ENCODE results near the gene PFKFB2. TPM values are rescaled to one million over a fixed set of nuclear protein-coding genes. Genes with fewer than 3 reads are reported as not detected.
"Not testable (repeated sequence)": the region's sequence is repeated elsewhere in the genome, so short reads cannot be mapped to it uniquely, and the experiment has no call there.

PFKFB2 gene
- total and polyA plus RNA-seq, 2 donors (not counting 1 experiment from before 2014, with no cell fraction given): 6.5 to 18.2 TPM

DNA sequence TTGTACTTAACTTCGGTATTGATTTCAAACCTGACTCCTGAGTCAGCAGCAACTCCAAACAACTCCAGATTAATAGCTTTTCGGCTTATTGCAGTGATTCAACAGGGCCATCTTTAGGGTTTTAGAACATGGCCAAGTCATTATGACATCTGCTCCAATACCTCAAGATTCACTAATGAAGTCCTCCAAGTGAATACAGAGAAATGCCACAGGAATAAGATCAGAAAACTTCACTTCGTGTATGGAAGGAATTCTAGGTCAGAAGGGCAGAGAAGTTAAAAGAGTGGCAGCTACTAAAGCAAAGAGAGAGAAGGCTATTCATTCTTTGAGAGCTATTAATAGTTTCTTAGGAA is 12.9 kb upstream of the PFKFB2 start:
- ChIA-PET CTCF (interaction anchor here (1.3 to 2.1 kb wide), 2 partner anchors 9 to 10 kb away, joined by 3 to 6 read pairs; no protein-coding TSS in a partner anchor), POLR2A (no interaction called here)
- H2AFZ ChIP-seq (ENCODE audit: insufficient read depth, low read depth, low read length, poor library complexity, severe bottlenecking): no peak overlapping the region
- no peak overlapping the region for H3K9ac ChIP-seq (ENCODE audit: low read length)
- no peaks in the 10 kb centered on the region for H3K4me1 ChIP-seq (ENCODE audit: control insufficient read depth in 2 of 2, insufficient read depth in 2 of 2, low read length in 2 of 2)
- no peaks in the 10 kb centered on the region for H3K9me3 ChIP-seq (ENCODE audit: control extremely low read depth in 1 of 3, control insufficient read depth in 2 of 3, insufficient read depth in 1 of 3, low read length in 2 of 3)
- H3K4me3 ChIP-seq (ENCODE audit: control extremely low read depth in 1 of 5, extremely low read depth in 1 of 5, insufficient read depth in 1 of 5, low read depth in 2 of 5, low read length in 4 of 5): no peak overlapping the region
- no peak overlapping the region for H3K4me2 ChIP-seq (replicated peaks; ENCODE audit: low read depth, low read length, poor library complexity, severe bottlenecking)
- Mint-ChIP-seq H3K4me1 (peaks cover 3% of the 10 kb centered on the region), H3K27ac (no peak overlapping the region), H3K27me3 (peaks cover 2% of the 10 kb centered on the region), H3K4me3 (no peak overlapping the region), H3K9me3 (ENCODE audit: insufficient read depth) (no peaks in the 10 kb centered on the region)
- ATAC-seq (ENCODE audit: low read depth) (no peak), DNase-seq (no peak)
- H3K27ac ChIP-seq (ENCODE audit: low read length in 2 of 2): no peak overlapping the region
- TF ChIP-seq, protein P1, sequence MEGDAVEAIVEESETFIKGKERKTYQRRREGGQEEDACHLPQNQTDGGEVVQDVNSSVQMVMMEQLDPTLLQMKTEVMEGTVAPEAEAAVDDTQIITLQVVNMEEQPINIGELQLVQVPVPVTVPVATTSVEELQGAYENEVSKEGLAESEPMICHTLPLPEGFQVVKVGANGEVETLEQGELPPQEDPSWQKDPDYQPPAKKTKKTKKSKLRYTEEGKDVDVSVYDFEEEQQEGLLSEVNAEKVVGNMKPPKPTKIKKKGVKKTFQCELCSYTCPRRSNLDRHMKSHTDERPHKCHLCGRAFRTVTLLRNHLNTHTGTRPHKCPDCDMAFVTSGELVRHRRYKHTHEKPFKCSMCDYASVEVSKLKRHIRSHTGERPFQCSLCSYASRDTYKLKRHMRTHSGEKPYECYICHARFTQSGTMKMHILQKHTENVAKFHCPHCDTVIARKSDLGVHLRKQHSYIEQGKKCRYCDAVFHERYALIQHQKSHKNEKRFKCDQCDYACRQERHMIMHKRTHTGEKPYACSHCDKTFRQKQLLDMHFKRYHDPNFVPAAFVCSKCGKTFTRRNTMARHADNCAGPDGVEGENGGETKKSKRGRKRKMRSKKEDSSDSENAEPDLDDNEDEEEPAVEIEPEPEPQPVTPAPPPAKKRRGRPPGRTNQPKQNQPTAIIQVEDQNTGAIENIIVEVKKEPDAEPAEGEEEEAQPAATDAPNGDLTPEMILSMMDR (IDR thresholded peaks at IDR 0.05): no peak
- no peak for TF ChIP-seq EZH2 (IDR thresholded peaks at IDR 0.05; ENCODE audit: borderline replicate concordance, insufficient read depth, low read depth, low read length, poor library complexity, severe bottlenecking)
- 91% methylated on average over 1 of the region's 3 CpGs for WGBS (ENCODE audit: insufficient coverage)
- H4K20me1 ChIP-seq (ENCODE audit: control insufficient read depth, insufficient read depth, low read length, poor library complexity, severe bottlenecking): no peaks in the 10 kb centered on the region
- intact Hi-C loops (cut with micrococcal nuclease): no loop called here
- H3K79me2 ChIP-seq (ENCODE audit: control insufficient read depth, insufficient read depth, low read length): peaks cover 6% of the 10 kb centered on the region
- peaks cover 0 to 5% (median 0%) of the 10 kb centered on the region in 4 experiments for H3K27me3 ChIP-seq (replicated peaks in 1 of 4; ENCODE audit: control extremely low read depth in 1 of 4, control insufficient read depth in 3 of 4, insufficient read depth in 4 of 4, low read length in 3 of 4)
- H3K36me3 ChIP-seq (replicated peaks in 1 of 2; ENCODE audit: control extremely low read depth in 1 of 2, control insufficient read depth in 1 of 2, extremely low read depth in 1 of 2, insufficient read depth in 2 of 2, low read length in 1 of 2): peaks cover 0 to under 1% of the 10 kb centered on the region in 2 experiments

DNA sequence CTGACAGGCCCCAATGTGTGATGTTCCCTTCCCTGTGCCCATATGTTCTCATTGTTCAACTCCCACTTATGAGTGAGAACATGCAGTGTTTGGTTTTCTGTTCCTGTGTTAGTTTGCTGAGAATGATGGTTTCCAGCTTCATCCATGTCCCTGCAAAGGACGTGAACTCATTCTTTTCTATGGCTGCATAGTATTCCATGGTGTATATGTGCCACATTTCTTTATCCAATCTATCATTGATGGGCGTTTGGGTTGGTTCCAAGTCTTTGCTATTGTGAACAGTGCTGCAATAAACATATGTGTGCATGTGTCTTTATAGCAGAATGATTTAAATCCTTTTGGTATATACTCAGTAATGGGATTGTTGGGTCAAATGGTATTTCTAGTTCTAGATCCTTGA is 11.7 kb upstream of the PFKFB2 start:
- H3K36me3 ChIP-seq (replicated peaks in 1 of 2; ENCODE audit: control extremely low read depth in 1 of 2, control insufficient read depth in 1 of 2, extremely low read depth in 1 of 2, insufficient read depth in 2 of 2, low read length in 1 of 2); H3K27me3 Mint-ChIP-seq; H3K27me3 ChIP-seq (replicated peaks in 1 of 4; ENCODE audit: control extremely low read depth in 1 of 4, control insufficient read depth in 3 of 4, insufficient read depth in 4 of 4, low read length in 3 of 4); H3K4me3 ChIP-seq (ENCODE audit: control extremely low read depth in 1 of 5, extremely low read depth in 1 of 5, insufficient read depth in 1 of 5, low read depth in 2 of 5, low read length in 4 of 5); H3K9me3 Mint-ChIP-seq (ENCODE audit: insufficient read depth); H4K20me1 ChIP-seq (ENCODE audit: control insufficient read depth, insufficient read depth, low read length, poor library complexity, severe bottlenecking); H3K4me3 Mint-ChIP-seq; DNase-seq; H2AFZ ChIP-seq (ENCODE audit: insufficient read depth, low read depth, low read length, poor library complexity, severe bottlenecking); H3K9me3 ChIP-seq (ENCODE audit: control extremely low read depth in 1 of 3, control insufficient read depth in 2 of 3, insufficient read depth in 1 of 3, low read length in 2 of 3); H3K4me1 ChIP-seq (ENCODE audit: control insufficient read depth in 2 of 2, insufficient read depth in 2 of 2, low read length in 2 of 2); H3K9ac ChIP-seq (ENCODE audit: low read length); H3K4me2 ChIP-seq (replicated peaks; ENCODE audit: low read depth, low read length, poor library complexity, severe bottlenecking); H3K27ac ChIP-seq (ENCODE audit: low read length in 2 of 2); intact Hi-C loops (cut with micrococcal nuclease); ATAC-seq (ENCODE audit: low read depth); H3K27ac Mint-ChIP-seq: not testable (repeated sequence)
- H3K4me1 Mint-ChIP-seq: peaks cover 10% of the 10 kb centered on the region
- WGBS (ENCODE audit: insufficient coverage): no CpG with 5 or more reads among the region's 2 CpGs
- ChIA-PET CTCF (interaction anchor here (0.7 kb wide), 1 partner anchor 380 kb away, joined by 3 read pairs; no protein-coding TSS in a partner anchor), POLR2A (interaction anchor here (0.6 kb wide), 1 partner anchor 24 kb away, joined by 4 read pairs; no protein-coding TSS in a partner anchor)
- peaks cover 19% of the 10 kb centered on the region for H3K79me2 ChIP-seq (ENCODE audit: control insufficient read depth, insufficient read depth, low read length)

All from B cell (primary cell).